Thoracic aorta (tissue), 2 donors: Measurements from ENCODE around the gene HLA-DMA. TPM values are rescaled to one million over a fixed set of nuclear protein-coding genes. Genes with fewer than 3 reads are reported as not detected.

Experiments
- ATAC-seq: fragments of 150-250 bp; one replicate; pipeline ENCODE4 v1.8.0; 2017; ENCODE audit warnings: low read depth; ENCODE audit not compliant: insufficient number of reproducible peaks, low FRiP score
- DNase-seq: peaks from one replicate; pipeline ENCODE4 v3.0.0-alpha.2; 2020; ENCODE audit warnings: low spot score
- H3K27ac ChIP-seq, 2 donors: fragments of 200-600 bp; sonication (generic); 1 replicate in 1 of 2; 2 replicates in 1 of 2; pipeline ENCODE4 v1.5.1; 2016; ENCODE audit warnings: mild to moderate bottlenecking in 2 of 2, moderate library complexity in 2 of 2
- H3K27me3 ChIP-seq: fragments of 200-600 bp; sonication (generic); replicated peaks from 2 replicates; pipeline ENCODE4 v1.6.0; 2016; ENCODE audit warnings: mild to moderate bottlenecking; ENCODE audit not compliant: insufficient read depth
- H3K36me3 ChIP-seq: fragments of 200-600 bp; sonication (generic); one replicate; pipeline ENCODE4 v1.5.1; 2016
- H3K4me1 ChIP-seq, 2 donors: fragments of 200-600 bp; sonication (generic); 1 replicate in 1 of 2; 2 replicates in 1 of 2; pipeline versions ENCODE4 v1.5.1 to v1.6.0; 2016; ENCODE audit warnings: low read depth in 2 of 2, mild to moderate bottlenecking in 1 of 2; ENCODE audit not compliant: control insufficient read depth in 1 of 2
- H3K4me3 ChIP-seq: fragments of 200-600 bp; sonication (generic); 2 replicates; pipeline ENCODE4 v1.5.1; 2016; ENCODE audit warnings: mild to moderate bottlenecking
- H3K9me3 ChIP-seq: fragments of 200-600 bp; sonication (generic); 2 replicates; pipeline ENCODE4 v1.5.1; 2016
- CTCF ChIP-seq: fragments of 200-600 bp; sonication (generic); IDR thresholded peaks from one replicate; pipeline ENCODE4 v1.5.1; 2019; ENCODE audit warnings: antibody characterized with exemption
- total RNA-seq, 2 donors: library from RNA; depleted of rRNA; stranded (reverse); fragments of >200 nt; gene quantifications; one replicate each; pipeline versions ENCODE4 v1.1.0 to v1.2.3, GENCODE V29; 2016

Gene HLA-DMA
- total RNA-seq, 2 donors from 2014 or later: 41.7 to 53.2 TPM

- ATAC-seq (no peak), DNase-seq (no peak)
- no peak for TF ChIP-seq CTCF
- no peaks in the 10 kb centered on the region for H3K27me3 ChIP-seq
- H3K9me3 ChIP-seq: no peaks in the 10 kb centered on the region
- H3K36me3 ChIP-seq: no peaks in the 10 kb centered on the region
- H3K4me3 ChIP-seq: no peak overlapping the region
- H3K27ac ChIP-seq: no peak overlapping the region
- peaks cover 0 to 4% of the 10 kb centered on the region in 2 donors for H3K4me1 ChIP-seq
These were observed 14.4 kb downstream of the HLA-DMA start for GRCh38 chr6:32938494-32938893.

GRCh38 chr6:32937230-32937633 is 15.7 kb downstream of the HLA-DMA start:
- H3K27ac ChIP-seq: no peak overlapping the region
- no peaks in the 10 kb centered on the region for H3K27me3 ChIP-seq
- H3K36me3 ChIP-seq: no peaks in the 10 kb centered on the region
- H3K4me3 ChIP-seq: no peak overlapping the region
- ATAC-seq: no peak
- no peaks in the 10 kb centered on the region for H3K9me3 ChIP-seq
- peaks cover 0 to 4% of the 10 kb centered on the region in 2 donors for H3K4me1 ChIP-seq
- no peak for DNase-seq
- TF ChIP-seq CTCF: no peak

- Histone ChIP-seq H3K4me1 (peaks cover 0 to 4% of the 10 kb centered on the region in 2 donors), H3K4me3 (no peak overlapping the region), H3K27me3 (no peaks in the 10 kb centered on the region), H3K9me3 (no peaks in the 10 kb centered on the region), H3K27ac (no peak overlapping the region), H3K36me3 (no peaks in the 10 kb centered on the region)
- ATAC-seq (no peak), DNase-seq (no peak)
- no peak for TF ChIP-seq CTCF
These were observed 16.4 kb downstream of the HLA-DMA start for GRCh38 chr6:32936239-32937152.

- H3K9me3 ChIP-seq: no peaks in the 10 kb centered on the region
- ATAC-seq: no peak
- no peaks in the 10 kb centered on the region for H3K36me3 ChIP-seq
- H3K4me3 ChIP-seq: no peak overlapping the region
- TF ChIP-seq CTCF: no peak
- peaks cover 0 to 3% of the 10 kb centered on the region in 2 donors for H3K4me1 ChIP-seq
- no peak overlapping the region for H3K27ac ChIP-seq
- DNase-seq: no peak
- no peaks in the 10 kb centered on the region for H3K27me3 ChIP-seq
These were observed 17.2 kb downstream of the HLA-DMA start for GRCh38 chr6:32935551-32936238.

GRCh38 chr6:32933661-32934085 is 19.2 kb downstream of the HLA-DMA start:
- no peaks in the 10 kb centered on the region for H3K27me3 ChIP-seq
- H3K4me3 ChIP-seq: no peak overlapping the region
- H3K4me1 ChIP-seq: no peaks in the 10 kb centered on the region
- H3K9me3 ChIP-seq: no peaks in the 10 kb centered on the region
- H3K27ac ChIP-seq: no peak overlapping the region
- peak; percentile 51 for DNase-seq
- peak; percentile 81 for TF ChIP-seq CTCF
- H3K36me3 ChIP-seq: no peaks in the 10 kb centered on the region
- no peak for ATAC-seq
